Measurements from ENCODE around the gene ANOS1.
"Not testable (repeated sequence)": the region's sequence is repeated elsewhere in the genome, so short reads cannot be mapped to it uniquely, and the experiment has no call there.

The ANOS1 gene, protein sequence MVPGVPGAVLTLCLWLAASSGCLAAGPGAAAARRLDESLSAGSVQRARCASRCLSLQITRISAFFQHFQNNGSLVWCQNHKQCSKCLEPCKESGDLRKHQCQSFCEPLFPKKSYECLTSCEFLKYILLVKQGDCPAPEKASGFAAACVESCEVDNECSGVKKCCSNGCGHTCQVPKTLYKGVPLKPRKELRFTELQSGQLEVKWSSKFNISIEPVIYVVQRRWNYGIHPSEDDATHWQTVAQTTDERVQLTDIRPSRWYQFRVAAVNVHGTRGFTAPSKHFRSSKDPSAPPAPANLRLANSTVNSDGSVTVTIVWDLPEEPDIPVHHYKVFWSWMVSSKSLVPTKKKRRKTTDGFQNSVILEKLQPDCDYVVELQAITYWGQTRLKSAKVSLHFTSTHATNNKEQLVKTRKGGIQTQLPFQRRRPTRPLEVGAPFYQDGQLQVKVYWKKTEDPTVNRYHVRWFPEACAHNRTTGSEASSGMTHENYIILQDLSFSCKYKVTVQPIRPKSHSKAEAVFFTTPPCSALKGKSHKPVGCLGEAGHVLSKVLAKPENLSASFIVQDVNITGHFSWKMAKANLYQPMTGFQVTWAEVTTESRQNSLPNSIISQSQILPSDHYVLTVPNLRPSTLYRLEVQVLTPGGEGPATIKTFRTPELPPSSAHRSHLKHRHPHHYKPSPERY

DNA sequence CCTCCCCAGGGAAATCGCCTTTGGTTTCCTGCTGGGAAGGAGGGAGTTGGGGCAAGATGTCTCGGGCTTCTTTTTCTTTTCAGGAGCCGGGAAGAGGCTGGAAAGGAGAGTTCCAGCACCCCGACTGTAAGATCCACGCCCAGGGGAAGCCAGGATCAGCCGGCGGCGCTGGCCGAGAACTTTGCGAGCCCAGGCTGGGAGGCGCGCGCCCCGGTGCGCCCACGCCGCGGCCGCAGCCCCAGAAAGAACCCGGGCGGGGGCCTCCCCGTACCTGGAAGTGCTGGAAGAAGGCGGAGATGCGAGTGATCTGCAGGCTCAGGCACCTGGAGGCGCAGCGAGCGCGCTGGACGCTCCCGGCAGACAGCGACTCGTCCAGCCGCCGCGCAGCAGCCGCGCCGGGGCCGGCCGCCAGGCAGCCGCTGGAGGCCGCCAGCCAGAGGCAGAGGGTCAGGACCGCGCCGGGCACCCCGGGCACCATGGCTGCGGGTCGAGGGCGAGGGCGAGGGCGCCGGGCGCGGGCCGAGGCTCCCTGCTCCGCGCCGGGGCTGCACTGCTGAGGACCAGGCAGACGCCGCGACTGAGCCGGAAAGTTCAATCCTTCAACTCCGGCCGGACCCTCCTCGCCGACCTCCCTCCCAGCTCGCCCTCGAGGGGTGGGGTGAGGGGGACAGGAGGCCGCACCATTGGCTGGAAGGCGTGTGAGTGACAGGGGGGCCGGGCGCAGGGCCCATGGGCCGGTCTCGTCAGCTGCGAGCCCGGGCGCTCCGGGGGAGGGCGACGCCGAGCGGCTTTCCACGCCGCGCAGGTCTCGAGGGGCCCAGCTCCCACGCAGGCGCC, at the start of gene ANOS1:
Gene ANOS1, minus strand, starts transcription at position 579 of the 837 bp plus-strand sequence. Its CDS starts 101 bp downstream, at position 478.
- DNase-seq: no peak

DNA sequence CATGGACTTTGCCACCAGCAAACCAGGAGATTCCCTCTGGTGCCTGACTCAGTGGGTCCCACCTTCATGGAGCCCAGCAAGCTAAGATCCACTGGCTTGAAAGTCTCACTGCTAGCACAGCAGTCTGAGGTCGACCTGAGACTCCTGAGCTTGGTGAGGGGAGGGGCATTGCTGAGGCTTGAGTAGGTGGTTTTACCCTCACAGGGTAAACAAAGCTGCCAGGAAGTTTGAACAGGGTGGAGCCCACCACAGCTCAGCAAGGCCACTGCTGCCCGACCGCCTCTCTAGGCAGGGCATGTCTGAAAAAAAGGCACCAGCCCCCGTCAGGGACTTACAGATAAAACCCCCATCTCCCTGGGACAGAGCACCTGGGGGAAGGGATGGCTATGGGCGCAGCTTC, 41.2 kb upstream of the ANOS1 start:
- DNase-seq: no peak

- no peak for DNase-seq
Observed at GRCh38 chrX:8760021-8760420, 28.1 kb upstream of the ANOS1 start.

DNA sequence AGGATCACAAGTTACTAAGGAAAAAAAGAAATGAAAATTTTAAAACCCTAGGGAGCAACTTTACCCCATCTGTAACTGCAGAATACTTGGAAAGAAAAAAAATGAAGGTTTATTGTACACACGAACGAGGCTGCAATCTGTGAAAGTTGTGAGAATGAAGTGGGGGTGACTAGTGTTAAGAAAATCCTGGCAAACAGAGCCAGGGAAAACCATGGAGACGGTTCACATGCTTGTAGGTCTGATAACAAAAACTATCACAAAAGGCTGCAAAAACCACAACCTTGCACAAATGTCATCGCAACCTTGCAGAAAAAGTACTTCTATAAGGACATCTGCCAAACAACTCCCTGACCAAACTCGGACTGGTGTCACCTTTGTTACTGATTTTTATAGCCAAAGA, 26.8 kb upstream of the ANOS1 start:
- DNase-seq: not testable (repeated sequence)

GRCh38 chrX:8757609-8758389, 25.9 kb upstream of the ANOS1 start:
- DNase-seq: not testable (repeated sequence)

DNA sequence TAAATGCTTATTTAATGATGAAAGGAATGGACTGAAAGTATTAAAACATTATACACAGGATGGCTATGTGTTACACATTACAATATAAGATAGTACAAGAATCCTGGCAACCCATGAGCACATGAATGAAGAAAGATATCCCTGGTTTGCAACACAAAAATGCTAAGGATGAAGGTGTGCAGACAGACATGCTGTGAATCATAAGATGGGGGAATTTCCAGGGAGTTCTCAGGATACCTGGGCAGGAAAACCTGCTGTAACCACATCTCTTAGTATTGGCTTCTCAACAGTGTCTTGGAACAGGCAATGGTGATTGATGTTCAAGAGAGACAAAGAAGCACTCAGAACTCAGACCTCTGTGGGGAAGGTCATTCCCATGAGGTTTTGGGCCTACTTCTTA, 23.9 kb upstream of the ANOS1 start:
- no peak for DNase-seq

- DNase-seq: no peak
Observed at GRCh38 chrX:8755116-8755515, 23.2 kb upstream of the ANOS1 start.

- no peak for DNase-seq
Observed at GRCh38 chrX:8749697-8750096, 17.8 kb upstream of the ANOS1 start.

- DNase-seq: peak; percentile 8
Observed at GRCh38 chrX:8748855-8749254, 16.9 kb upstream of the ANOS1 start.

DNA sequence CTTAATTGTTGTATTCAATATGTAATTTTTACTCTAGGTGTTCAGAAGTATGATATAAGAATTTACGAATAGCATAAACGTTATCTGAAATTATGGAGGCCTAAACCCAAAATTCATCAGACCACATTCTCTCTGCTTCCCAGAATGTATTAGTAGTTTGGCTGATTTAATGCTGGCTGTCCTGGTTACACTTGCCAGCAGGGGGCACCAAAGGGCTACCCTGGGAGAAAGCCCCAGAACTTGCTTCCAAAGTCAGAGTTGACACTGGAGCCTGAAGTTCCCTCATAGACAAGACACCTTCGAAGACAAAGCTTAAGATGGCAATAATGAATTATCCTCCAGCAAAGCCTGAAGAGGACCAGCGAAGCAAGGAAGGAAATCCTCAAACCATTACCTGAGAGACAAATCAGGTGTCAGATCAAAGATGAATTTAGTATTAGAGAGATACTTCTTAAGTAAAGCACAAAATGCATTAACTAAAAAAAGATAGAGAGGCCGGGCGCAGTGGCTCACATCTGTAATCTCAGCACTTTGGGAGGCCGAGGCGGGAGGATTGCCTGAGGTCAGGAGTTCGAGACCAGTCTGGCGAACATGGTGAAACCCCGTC, 11.3 kb upstream of the ANOS1 start:
- DNase-seq: peak; percentile 71

- DNase-seq: no peak
Observed at GRCh38 chrX:8741981-8742380, 10.0 kb upstream of the ANOS1 start.

- peak; percentile 19 for DNase-seq
Observed at GRCh38 chrX:8738588-8739189, 6.8 kb upstream of the ANOS1 start.

DNA sequence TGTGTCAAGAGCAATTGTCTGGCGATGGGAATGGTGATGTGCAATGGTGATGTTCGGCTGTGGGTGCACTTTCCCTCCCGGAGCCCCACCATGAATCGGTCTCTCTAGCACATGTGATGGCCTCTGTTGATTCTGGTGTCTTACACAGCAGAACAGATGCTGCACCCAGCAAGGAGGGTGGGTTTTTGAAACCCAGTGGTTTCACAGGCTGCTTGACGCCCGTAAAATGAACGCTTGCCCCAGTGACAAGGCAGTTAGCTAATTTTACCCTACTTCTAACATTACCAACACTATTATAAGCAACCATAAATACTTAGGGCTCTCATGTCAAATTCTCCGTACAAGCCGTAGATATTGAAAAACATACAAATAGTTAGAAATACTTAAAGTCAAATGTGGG, 5.9 kb upstream of the ANOS1 start:
- no peak for DNase-seq

DNA sequence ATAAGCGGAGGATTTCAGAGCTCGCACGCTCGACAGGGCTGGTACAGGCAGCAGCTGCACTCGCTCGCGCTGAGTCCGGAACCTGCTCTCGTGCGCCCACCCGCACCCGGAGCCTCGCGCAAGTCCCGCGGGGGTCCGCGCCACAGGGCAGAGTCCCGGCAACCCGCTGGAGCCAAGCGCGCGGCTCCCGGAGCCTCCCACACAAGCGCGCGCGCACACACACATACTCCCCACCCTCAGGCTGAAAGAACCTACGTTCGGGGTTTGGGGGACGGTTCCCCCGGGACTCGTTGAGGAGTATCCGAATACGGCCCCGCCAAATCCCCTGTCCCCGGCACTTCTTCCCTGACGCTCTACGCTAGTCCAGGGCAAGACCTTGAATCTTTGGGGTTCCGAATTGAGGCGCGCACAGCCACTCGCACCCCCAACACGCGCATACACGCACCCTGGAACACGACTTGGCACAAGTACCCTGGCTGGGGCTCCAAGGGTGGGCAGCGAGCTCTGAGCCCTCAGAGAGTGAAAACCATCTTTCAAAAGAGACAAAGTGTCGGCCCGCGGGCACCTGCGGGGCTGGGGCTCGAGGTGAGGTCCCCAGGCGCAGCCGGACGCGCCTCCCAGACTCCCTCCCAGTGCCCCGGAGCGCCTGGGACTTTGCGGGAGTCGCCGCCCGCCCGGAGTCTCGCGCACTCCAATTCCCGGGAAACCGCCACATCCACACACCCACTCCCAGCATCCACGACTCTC, 952 bp downstream of the ANOS1 start:
- no peak for DNase-seq

DNA sequence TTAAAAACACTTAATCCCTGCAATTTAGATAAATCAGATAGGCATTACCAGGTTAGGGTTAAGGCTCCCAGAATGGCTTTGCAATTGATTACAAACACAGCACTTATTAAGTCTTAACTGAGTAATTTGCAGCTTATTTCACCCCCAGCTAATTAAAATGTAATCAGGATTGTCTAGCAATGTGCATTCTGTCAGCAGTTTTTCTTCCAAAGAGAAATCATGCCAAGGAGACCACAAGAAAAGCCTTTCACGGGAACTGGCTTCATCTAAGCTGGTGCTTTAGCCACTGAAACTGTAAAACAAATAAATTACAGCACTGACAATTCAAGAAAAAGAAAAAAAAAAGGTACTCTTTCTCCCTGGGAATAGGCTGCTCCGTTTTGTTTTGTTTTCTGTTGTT, 2.1 kb downstream of the ANOS1 start:
- no peak for DNase-seq

DNA sequence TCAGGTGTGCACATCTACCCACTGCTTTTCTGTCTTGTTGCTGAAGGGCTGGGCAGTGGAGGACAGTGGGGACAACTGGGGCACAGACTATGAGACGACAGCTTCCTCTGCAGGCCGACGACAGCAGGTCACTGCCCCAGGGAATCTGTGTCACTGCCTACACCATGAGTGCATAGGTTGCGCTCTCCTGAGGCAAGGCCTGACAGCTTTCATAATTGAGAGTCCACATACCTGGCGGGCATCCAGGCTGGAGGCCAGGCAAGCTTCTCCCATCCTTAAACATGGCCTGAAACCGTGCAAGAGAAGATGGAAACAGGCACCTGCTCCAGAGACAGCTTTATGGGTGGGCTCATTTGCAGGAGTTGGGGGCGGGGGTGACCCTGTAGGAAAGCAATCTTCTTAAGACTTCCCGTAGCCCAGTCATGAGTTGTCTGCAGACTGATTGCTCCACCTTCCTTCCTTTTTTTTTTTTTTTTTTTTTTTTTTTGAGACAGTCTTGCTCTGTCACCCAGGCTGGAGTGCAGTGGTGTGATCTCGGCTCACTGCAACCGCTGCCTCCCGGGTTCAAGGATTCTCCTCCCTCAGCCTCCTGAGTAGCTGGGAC, 2.9 kb downstream of the ANOS1 start:
- no peak for DNase-seq

DNA sequence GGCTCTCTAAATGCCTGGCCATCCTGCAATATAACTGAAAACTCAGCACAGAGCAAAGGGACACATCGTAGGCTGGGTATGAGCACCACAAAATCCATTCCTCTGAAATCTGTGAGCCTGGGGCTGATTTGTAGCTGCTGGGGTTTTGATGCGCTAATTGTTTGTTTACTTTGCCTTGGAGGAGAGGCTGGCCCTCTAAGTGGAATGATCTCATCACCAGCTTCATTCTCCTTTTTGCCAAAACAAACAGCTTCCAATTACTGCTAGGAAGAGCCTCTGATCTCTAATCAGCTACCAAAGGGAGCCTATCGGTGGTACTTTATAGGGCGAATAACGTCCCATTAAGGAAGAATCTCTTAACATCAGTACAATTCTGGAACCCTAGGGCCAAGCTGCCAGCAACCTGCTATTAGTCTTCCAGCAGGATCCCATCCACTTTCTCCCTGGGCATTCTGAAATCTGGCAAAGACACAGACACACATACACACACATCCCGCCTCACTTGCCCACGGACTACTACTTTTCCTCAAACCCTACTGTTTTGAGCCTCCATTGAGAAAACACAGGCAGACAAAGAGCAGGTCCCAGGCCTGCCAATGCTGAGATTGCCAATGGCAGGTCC, 5.8 kb downstream of the ANOS1 start:
- DNase-seq: no peak

GRCh38 chrX:8724300-8724699, 7.6 kb downstream of the ANOS1 start:
- no peak for DNase-seq

GRCh38 chrX:8721536-8721935, 10.4 kb downstream of the ANOS1 start:
- no peak for DNase-seq

DNA sequence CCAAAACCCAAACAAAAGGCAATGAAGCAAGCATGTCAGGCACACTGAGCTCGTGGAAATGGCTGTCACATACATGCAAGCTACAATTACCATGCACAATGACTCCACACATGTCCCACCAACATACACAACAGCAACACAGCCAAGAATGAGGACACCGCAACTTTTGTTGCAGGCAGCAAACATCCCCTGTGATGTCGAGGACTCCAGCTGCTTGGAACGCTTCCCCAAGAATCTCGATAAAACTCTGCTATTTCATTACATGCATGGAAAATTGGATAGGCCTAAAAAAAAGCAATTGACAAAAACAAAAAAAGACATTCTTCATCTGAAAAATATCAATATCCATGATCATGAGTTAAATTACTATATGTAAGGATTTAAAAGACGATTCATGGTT, 11.8 kb downstream of the ANOS1 start:
- no peak for DNase-seq

Measured in CD4-positive, alpha-beta T cell treated with Interleukin-6 for 4 hours (primary cell).